RPMI8226 (cell line): ENCODE results near the gene DDAH1.

Experiments used
- DNase-seq: peaks from one replicate; pipeline ENCODE4 v3.0.0-alpha.2; 2015

DDAH1 gene

GRCh38 chr1:85467929-85468540 is 3.1 kb upstream of the DDAH1 start:
- no peak for DNase-seq

GRCh38 chr1:85467036-85467435 is 2.1 kb upstream of the DDAH1 start:
- DNase-seq, result no peak

GRCh38 chr1:85465786-85466134 is 801 bp upstream of the DDAH1 start:
- DNase-seq, result no peak

- DNase-seq, result peak; percentile 16
Observed at GRCh38 chr1:85464497-85465098, 361 bp downstream of the DDAH1 start.

- no peak for DNase-seq
Observed at GRCh38 chr1:85463731-85464496, 1.0 kb downstream of the DDAH1 start.

GRCh38 chr1:85462931-85463649 is 1.9 kb downstream of the DDAH1 start:
- no peak for DNase-seq

- no peak for DNase-seq
Observed at GRCh38 chr1:85461216-85461918, 3.6 kb downstream of the DDAH1 start.

- DNase-seq, result no peak
Observed at GRCh38 chr1:85460555-85461088, 4.3 kb downstream of the DDAH1 start.

- DNase-seq, result no peak
Observed at GRCh38 chr1:85459290-85459689, 5.7 kb downstream of the DDAH1 start.

GRCh38 chr1:85454214-85454613 is 10.7 kb downstream of the DDAH1 start:
- no peak for DNase-seq

GRCh38 chr1:85453640-85454194 is 11.2 kb downstream of the DDAH1 start:
- no peak for DNase-seq

- DNase-seq, result no peak
Observed at GRCh38 chr1:85452948-85453347, 12.0 kb downstream of the DDAH1 start.

GRCh38 chr1:85451236-85451830 is 13.6 kb downstream of the DDAH1 start:
- DNase-seq, result no peak

GRCh38 chr1:85450832-85451231 is 14.1 kb downstream of the DDAH1 start:
- DNase-seq, result no peak

GRCh38 chr1:85449356-85449755 is 15.6 kb downstream of the DDAH1 start:
- no peak for DNase-seq

- DNase-seq, result no peak
Observed at GRCh38 chr1:85448358-85448757, 16.6 kb downstream of the DDAH1 start.

- no peak for DNase-seq
Observed at GRCh38 chr1:85447006-85447943, 17.7 kb downstream of the DDAH1 start.

- DNase-seq, result no peak
Observed at GRCh38 chr1:85445906-85446305, 19.1 kb downstream of the DDAH1 start.

GRCh38 chr1:85444381-85444780 is 20.6 kb downstream of the DDAH1 start:
- DNase-seq, result no peak

GRCh38 chr1:85440612-85441011 is 24.3 kb downstream of the DDAH1 start:
- no peak for DNase-seq

GRCh38 chr1:85438353-85438752 is 26.6 kb downstream of the DDAH1 start:
- no peak for DNase-seq
